ENCODE data around the gene SERINC1. TPM values are rescaled to one million over a fixed set of nuclear protein-coding genes. Genes with fewer than 3 reads are reported as not detected.
"Not testable (repeated sequence)": the region's sequence is repeated elsewhere in the genome, so short reads cannot be mapped to it uniquely, and the experiment has no call there.

Gene SERINC1
- polyA plus RNA-seq, 1 donor from 2014 or later, result 879 TPM

DNA sequence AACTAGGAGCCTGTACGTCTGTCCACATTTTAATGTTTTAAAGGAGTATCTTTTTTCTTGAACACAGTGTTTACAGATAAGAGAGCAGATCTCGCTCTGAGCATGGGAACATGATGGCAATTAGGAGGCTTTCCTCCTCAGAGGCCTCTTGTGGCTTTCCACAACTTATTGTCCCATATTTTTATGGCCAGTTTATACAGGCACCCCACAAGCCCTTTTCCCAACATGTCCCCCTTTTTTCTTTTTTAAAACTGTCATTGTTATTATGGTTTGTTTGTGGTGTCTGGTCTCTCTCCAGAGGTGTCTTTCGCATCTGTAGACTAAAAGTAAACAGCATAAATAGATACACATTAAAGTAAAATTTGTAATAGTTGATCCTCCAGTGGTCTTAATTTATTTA, 33.6 kb upstream of the SERINC1 start:
- H3K36me3 ChIP-seq (ENCODE audit: insufficient read depth, low read length); H3K9me3 ChIP-seq (ENCODE audit: low read length); H3K9ac ChIP-seq (ENCODE audit: low read length); H3K4me2 ChIP-seq (ENCODE audit: low read length); H4K20me1 ChIP-seq (ENCODE audit: insufficient read depth); H2AFZ ChIP-seq (ENCODE audit: low read depth, low read length); H3F3A ChIP-seq (ENCODE audit: insufficient read depth, low read length, poor library complexity, severe bottlenecking); H3K27ac ChIP-seq (ENCODE audit: low read length); H3K9me2 ChIP-seq (ENCODE audit: insufficient read depth, low read length); H3K27me3 ChIP-seq (ENCODE audit: insufficient read depth, low read depth, low read length); H3K4me3 ChIP-seq (ENCODE audit: low read length); H3K79me2 ChIP-seq (replicated peaks; ENCODE audit: insufficient read depth, low read length): not testable (repeated sequence)

GRCh38 chr6:122501475-122501874, 29.9 kb upstream of the SERINC1 start:
- H3F3A ChIP-seq (ENCODE audit: insufficient read depth, low read length, poor library complexity, severe bottlenecking), result no peaks in the 10 kb centered on the region
- H2AFZ ChIP-seq (ENCODE audit: low read depth, low read length), result no peak overlapping the region
- no peaks in the 10 kb centered on the region for H4K20me1 ChIP-seq (ENCODE audit: insufficient read depth)
- H3K9ac ChIP-seq (ENCODE audit: low read length), result no peak overlapping the region
- H3K4me2 ChIP-seq (ENCODE audit: low read length), result no peak overlapping the region
- no peaks in the 10 kb centered on the region for H3K79me2 ChIP-seq (replicated peaks; ENCODE audit: insufficient read depth, low read length)
- H3K27ac ChIP-seq (ENCODE audit: low read length), result no peak overlapping the region
- H3K27me3 ChIP-seq (ENCODE audit: insufficient read depth, low read depth, low read length), result no peaks in the 10 kb centered on the region
- H3K9me3 ChIP-seq (ENCODE audit: low read length), result peaks cover 10% of the 10 kb centered on the region
- H3K9me2 ChIP-seq (ENCODE audit: insufficient read depth, low read length), result no peaks in the 10 kb centered on the region
- H3K4me3 ChIP-seq (ENCODE audit: low read length), result no peak overlapping the region
- H3K36me3 ChIP-seq (ENCODE audit: insufficient read depth, low read length), result no peaks in the 10 kb centered on the region
- TF ChIP-seq REST (IDR thresholded peaks at IDR 0.05; ENCODE audit: borderline replicate concordance) (no peak), CTCF (IDR thresholded peaks at IDR 0.05; ENCODE audit: poor library complexity, severe bottlenecking) (no peak), EZH2 (IDR thresholded peaks at IDR 0.05; ENCODE audit: borderline replicate concordance, insufficient read depth, low read length, poor library complexity, severe bottlenecking) (no peak), POLR2AphosphoS5 (IDR thresholded peaks at IDR 0.05) (no peak), MXI1 (conservative IDR thresholded peaks at IDR 0.05; ENCODE audit: poor library complexity, severe bottlenecking) (no peak), EP300 (conservative IDR thresholded peaks at IDR 0.05; ENCODE audit: poor library complexity, severe bottlenecking) (no peak), TAF1 (IDR thresholded peaks at IDR 0.05; ENCODE audit: low read depth) (no peak), RAD21 (conservative IDR thresholded peaks at IDR 0.05) (no peak), SMC3 (conservative IDR thresholded peaks at IDR 0.05; ENCODE audit: poor library complexity) (no peak)

DNA sequence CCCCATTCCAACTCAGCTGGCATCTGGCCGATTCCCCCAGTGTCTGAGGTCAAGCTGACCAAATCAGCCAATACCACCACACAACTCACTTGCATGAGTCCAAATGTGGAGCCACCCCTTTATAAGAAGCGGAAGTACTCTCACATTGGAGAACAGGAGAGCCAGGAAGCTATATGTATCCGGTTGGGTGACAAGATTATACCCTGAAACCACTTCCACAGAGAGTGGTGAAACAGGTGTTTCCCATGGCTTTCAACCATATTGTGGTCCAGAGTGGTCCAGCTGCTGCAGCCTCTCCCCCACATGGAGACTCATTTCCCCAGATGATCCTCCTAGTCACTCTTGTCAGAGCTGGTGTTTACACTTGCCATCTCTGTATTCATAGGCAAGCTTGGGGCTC, 24.0 kb upstream of the SERINC1 start:
- H2AFZ ChIP-seq (ENCODE audit: low read depth, low read length), result no peak overlapping the region
- H3K9me3 ChIP-seq (ENCODE audit: low read length), result no peaks in the 10 kb centered on the region
- H3K27me3 ChIP-seq (ENCODE audit: insufficient read depth, low read depth, low read length), result no peaks in the 10 kb centered on the region
- no peaks in the 10 kb centered on the region for H4K20me1 ChIP-seq (ENCODE audit: insufficient read depth)
- H3F3A ChIP-seq (ENCODE audit: insufficient read depth, low read length, poor library complexity, severe bottlenecking), result no peaks in the 10 kb centered on the region
- H3K79me2 ChIP-seq (replicated peaks; ENCODE audit: insufficient read depth, low read length), result no peaks in the 10 kb centered on the region
- no peak overlapping the region for H3K4me3 ChIP-seq (ENCODE audit: low read length)
- no peaks in the 10 kb centered on the region for H3K36me3 ChIP-seq (ENCODE audit: insufficient read depth, low read length)
- TF ChIP-seq EZH2 (IDR thresholded peaks at IDR 0.05; ENCODE audit: borderline replicate concordance, insufficient read depth, low read length, poor library complexity, severe bottlenecking) (no peak), REST (IDR thresholded peaks at IDR 0.05; ENCODE audit: borderline replicate concordance) (no peak), MXI1 (conservative IDR thresholded peaks at IDR 0.05; ENCODE audit: poor library complexity, severe bottlenecking) (no peak), POLR2AphosphoS5 (IDR thresholded peaks at IDR 0.05) (no peak), EP300 (conservative IDR thresholded peaks at IDR 0.05; ENCODE audit: poor library complexity, severe bottlenecking) (no peak), RAD21 (conservative IDR thresholded peaks at IDR 0.05) (no peak), TAF1 (IDR thresholded peaks at IDR 0.05; ENCODE audit: low read depth) (no peak), SMC3 (conservative IDR thresholded peaks at IDR 0.05; ENCODE audit: poor library complexity) (no peak), CTCF (IDR thresholded peaks at IDR 0.05; ENCODE audit: poor library complexity, severe bottlenecking) (no peak)
- no peak overlapping the region for H3K9ac ChIP-seq (ENCODE audit: low read length)
- H3K9me2 ChIP-seq (ENCODE audit: insufficient read depth, low read length), result no peaks in the 10 kb centered on the region
- H3K4me2 ChIP-seq (ENCODE audit: low read length), result no peak overlapping the region
- no peak overlapping the region for H3K27ac ChIP-seq (ENCODE audit: low read length)

Measured in neural cell (in vitro differentiated cells).